Tibial artery (tissue), 4 donors: Measurements from ENCODE around the gene CABLES2.
"Not testable (repeated sequence)": the region's sequence is repeated elsewhere in the genome, so short reads cannot be mapped to it uniquely, and the experiment has no call there.

Experiments
- DNase-seq, 2 donors: peaks; one replicate each; pipeline ENCODE4 v3.0.0-alpha.2; 2019
- H3K27ac ChIP-seq, 2 donors: fragments of 200-600 bp; sonication (generic) in 1 of 2; 1 replicate in 1 of 2; 2 replicates in 1 of 2; pipeline ENCODE4 v1.5.1; 2018 to 2019; ENCODE audit warnings: mild to moderate bottlenecking in 1 of 2
- H3K27me3 ChIP-seq, 2 donors: fragments of 200-600 bp; sonication (generic) in 1 of 2; one replicate each; pipeline versions ENCODE4 v1.5.1 to v1.6.0; 2016 to 2019
- H3K36me3 ChIP-seq, 3 donors: fragments of 200-600 bp; sonication (generic) in 2 of 3; one replicate each; pipeline ENCODE4 v1.5.1; 2016 to 2019; ENCODE audit warnings: mild to moderate bottlenecking in 2 of 3
- H3K4me1 ChIP-seq, 4 donors: fragments of 200-600 bp; sonication (generic) in 2 of 4; 1 replicate in 3 of 4; 2 replicates in 1 of 4; pipeline ENCODE4 v1.5.1; 2016 to 2019
- H3K4me3 ChIP-seq, 2 donors: fragments of 200-600 bp; sonication (generic) in 1 of 2; 1 replicate in 1 of 2; 2 replicates in 1 of 2; pipeline ENCODE4 v1.5.1; 2018 to 2019; ENCODE audit warnings: mild to moderate bottlenecking in 2 of 2
- H3K9me3 ChIP-seq, 3 donors: fragments of 200-600 bp; sonication (generic) in 1 of 3; one replicate each; pipeline ENCODE4 v1.5.1; 2016 to 2019
- intact Hi-C: fragments of 100-400 bp; cut with DNase I; formaldehyde crosslinking; loops from one replicate; pipeline ENCODE4 v1.15.0; 2023; ENCODE audit warnings: low total_unique reads
- TF ChIP-seq, protein P1 (sequence below), 2 experiments: fragments of 200-600 bp in 1 of 2; fragments of 450-650 bp in 1 of 2; IDR thresholded peaks; one replicate each; pipeline ENCODE4 v1.5.1; 2017 to 2019; ENCODE audit warnings: antibody characterized with exemption in 2 of 2, mild to moderate bottlenecking in 1 of 2, moderate library complexity in 1 of 2

Gene CABLES2

DNA sequence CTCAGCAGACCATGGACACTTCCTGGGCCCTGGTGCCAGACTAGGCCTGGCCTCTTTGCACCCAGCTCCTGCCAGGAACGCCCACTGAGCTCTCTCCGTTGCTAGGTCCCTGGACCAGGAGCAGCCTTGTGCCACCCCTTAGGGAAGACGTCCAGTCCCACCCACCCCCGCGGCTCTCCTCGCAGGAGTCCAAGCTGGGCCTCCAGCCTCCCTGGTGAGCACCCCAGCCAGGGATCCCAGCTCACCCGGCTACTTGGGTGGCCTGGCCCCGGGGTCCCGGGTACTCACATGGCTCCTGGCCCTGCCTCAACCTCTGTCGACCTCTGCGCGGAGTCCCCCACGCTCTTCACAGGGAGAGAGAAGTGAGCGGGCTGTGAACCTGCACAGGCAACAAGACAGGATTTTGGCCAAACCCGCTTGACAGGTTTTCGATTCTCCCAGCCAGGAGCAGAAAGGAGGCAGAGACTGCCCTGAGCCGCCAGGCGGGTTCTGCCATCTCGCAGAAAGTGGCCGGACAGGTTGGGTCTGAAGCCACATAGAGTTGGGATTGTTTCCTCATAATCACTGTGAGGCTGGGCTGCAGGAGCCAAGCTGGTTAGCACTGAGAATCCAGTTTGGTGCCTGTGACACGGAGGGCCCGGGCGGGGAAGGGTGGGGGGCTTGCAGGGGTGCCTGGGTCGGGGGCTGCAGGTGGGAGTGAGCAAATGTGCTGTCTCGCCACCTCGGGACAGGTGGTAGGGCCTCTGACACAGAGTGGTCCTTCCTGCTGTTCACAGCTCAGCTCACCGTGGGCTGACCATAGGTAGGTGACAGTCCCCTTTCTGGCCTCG, 20.3 kb upstream of the CABLES2 start, which contains the start of gene RBBP8NL:
RBBP8NL (minus strand) TSS at position 368 of the 830 bp plus-strand sequence. CDS start 7,892 bp downstream, outside the sequence.
- Histone ChIP-seq H3K27me3 (peaks cover 0 to 78% of the 10 kb centered on the region in 2 donors), H3K36me3 (no peaks in the 10 kb centered on the region), H3K27ac (no peak within 1 kb of the TSS), H3K4me1 (peaks cover 0 to 7% (median 0%) of the 10 kb centered on the region in 4 donors), H3K4me3 (no peak within 1 kb of the TSS), H3K9me3 (no peaks in the 10 kb centered on the region)
- no peak for DNase-seq
- intact Hi-C loops, result no loop called here
- TF ChIP-seq, protein P1, sequence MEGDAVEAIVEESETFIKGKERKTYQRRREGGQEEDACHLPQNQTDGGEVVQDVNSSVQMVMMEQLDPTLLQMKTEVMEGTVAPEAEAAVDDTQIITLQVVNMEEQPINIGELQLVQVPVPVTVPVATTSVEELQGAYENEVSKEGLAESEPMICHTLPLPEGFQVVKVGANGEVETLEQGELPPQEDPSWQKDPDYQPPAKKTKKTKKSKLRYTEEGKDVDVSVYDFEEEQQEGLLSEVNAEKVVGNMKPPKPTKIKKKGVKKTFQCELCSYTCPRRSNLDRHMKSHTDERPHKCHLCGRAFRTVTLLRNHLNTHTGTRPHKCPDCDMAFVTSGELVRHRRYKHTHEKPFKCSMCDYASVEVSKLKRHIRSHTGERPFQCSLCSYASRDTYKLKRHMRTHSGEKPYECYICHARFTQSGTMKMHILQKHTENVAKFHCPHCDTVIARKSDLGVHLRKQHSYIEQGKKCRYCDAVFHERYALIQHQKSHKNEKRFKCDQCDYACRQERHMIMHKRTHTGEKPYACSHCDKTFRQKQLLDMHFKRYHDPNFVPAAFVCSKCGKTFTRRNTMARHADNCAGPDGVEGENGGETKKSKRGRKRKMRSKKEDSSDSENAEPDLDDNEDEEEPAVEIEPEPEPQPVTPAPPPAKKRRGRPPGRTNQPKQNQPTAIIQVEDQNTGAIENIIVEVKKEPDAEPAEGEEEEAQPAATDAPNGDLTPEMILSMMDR (IDR thresholded peaks at IDR 0.05), result no peak

DNA sequence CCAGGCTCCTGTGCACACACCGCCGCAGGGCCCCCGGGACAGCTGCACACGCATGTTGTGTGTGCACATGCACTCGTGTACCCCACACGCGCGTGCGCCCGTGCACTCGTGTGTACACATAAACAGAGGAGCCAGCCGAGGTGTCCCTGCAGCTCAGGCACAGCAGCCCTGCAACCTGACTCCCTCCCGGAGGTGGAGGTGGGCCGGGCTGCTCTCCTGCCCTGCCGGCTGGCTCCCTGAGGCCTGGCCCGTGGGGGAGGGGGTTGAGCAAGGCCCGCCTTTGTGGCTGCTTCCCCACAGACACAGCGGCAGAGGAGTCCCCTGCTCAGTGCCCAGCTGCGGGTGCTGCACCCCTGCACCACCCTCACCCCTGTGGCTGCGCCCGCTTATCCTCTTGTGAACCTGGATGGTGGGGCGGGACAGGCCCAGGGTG, 19.6 kb upstream of the CABLES2 start:
- TF ChIP-seq, protein P1 (IDR thresholded peaks at IDR 0.05), result no peak
- H3K27ac ChIP-seq, result no peak overlapping the region
- no peaks in the 10 kb centered on the region for H3K9me3 ChIP-seq
- H3K27me3 ChIP-seq, result peaks cover 0 to 78% of the 10 kb centered on the region in 2 donors
- H3K4me3 ChIP-seq, result no peak overlapping the region
- H3K36me3 ChIP-seq, result no peaks in the 10 kb centered on the region
- peaks cover 0 to 7% (median 0%) of the 10 kb centered on the region in 4 donors for H3K4me1 ChIP-seq
- intact Hi-C loops, result no loop called here
- DNase-seq, result no peak

DNA sequence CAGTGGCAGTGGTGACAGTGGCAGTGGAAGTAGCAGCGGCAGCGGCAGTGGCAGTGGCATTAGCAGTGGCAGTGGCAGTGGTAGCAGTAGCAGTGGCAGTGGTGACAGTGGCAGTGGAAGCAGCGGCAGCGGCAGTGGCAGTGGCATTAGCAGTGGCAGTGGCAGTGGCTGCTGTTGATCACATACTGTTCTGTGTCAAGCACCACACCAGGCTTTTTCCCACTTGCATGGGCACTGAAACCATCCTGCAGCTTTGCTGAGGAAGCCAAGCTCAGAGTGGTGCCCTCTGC, 18.9 kb upstream of the CABLES2 start:
- H3K9me3 ChIP-seq, H3K4me1 ChIP-seq, intact Hi-C loops, H3K4me3 ChIP-seq, H3K36me3 ChIP-seq, DNase-seq, H3K27ac ChIP-seq: not testable (repeated sequence)
- peaks cover 0 to 78% of the 10 kb centered on the region in 2 donors for H3K27me3 ChIP-seq

DNA sequence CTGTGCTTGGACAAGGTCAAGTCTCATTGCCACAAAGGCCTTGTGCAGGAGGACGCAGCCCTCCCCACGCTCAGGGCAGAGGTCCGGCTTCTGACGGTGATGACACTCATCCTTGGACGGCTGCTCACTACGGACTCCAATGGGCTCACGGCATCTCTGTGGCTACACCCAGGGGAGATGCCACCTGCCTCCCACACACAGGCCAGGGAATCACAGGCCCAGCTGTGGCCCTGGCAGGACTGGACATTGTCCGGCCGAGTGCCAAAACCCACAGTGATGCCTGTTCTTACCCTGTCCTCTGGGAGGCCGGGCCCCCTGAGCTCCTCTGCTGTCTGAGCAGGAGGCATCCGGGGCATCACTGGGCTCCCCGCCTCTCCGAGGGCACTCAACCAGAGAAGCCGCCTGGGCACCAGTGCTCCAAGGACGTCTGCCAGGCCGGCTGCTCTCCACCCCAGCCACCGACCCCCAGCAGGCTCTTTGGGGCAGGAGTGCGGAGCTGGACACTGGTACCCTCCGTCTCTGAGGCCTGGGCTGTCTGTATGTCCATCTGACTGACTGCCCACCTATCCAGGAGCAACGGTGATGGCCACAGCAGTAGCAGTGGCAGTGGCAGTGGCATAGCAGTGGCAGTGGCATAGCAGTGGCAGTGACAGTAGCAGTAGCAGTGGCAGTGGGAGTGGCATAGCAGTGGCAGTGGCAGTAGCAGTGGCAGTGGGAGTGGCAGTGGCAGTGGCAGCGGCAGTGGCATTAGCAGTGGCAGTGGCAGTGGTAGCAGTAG, 18.4 kb upstream of the CABLES2 start:
- intact Hi-C loops, result no loop called here
- H3K9me3 ChIP-seq, result no peaks in the 10 kb centered on the region
- H3K27ac ChIP-seq, result no peak overlapping the region
- TF ChIP-seq, protein P1 (IDR thresholded peaks at IDR 0.05), result no peak
- no peak overlapping the region for H3K4me3 ChIP-seq
- peaks cover 0 to 7% (median 0%) of the 10 kb centered on the region in 4 donors for H3K4me1 ChIP-seq
- no peaks in the 10 kb centered on the region for H3K36me3 ChIP-seq
- H3K27me3 ChIP-seq, result peaks cover 0 to 72% of the 10 kb centered on the region in 2 donors
- no peak for DNase-seq

DNA sequence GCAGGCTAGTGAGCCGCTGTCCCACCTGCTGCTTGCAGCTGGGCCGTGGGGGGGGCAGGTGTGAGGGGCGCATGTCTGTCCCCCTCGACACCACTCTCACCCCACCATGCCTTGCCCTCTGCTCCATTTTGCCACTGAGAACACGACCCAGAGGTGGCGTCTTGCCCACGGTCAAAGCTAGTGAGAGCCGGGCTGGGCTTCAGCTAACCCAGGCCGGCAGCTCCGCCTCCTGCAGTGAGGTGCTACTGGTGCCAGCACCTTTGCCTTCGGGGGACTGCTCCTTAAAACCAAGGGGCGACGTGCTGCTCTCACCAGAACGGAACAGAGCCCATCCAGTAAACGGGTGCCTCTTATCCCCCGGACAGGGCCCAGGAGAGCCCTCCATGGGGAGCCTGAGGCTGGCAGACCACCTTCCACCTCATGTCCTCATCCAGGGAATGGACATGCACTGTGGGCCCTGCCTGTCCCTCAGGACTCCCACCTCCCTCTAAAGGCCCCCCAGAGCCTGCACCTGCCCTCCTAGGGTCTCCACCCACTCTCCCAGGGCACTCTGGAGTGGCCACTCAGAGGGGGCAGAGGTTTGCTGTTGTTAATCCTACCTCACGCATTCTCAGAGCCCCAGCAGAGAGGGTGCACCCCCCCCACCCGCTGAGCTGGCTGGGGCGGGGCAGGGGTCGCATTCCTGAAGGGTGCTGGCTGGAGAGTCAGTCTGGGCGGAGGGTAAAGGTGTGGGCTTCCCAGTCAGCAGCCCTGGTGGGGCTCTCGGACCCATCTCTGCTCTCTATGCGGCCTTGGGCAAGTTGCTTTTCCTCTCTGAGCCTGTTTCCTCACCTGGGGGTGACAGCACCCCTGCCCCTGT, 17.4 kb upstream of the CABLES2 start:
- TF ChIP-seq, protein P1 (IDR thresholded peaks at IDR 0.05), result no peak
- no peak overlapping the region for H3K27ac ChIP-seq
- H3K36me3 ChIP-seq, result no peaks in the 10 kb centered on the region
- intact Hi-C loops, result no loop called here
- H3K4me3 ChIP-seq, result no peak overlapping the region
- H3K4me1 ChIP-seq, result peaks cover 0 to 7% (median 0%) of the 10 kb centered on the region in 4 donors
- no peak for DNase-seq
- H3K9me3 ChIP-seq, result no peaks in the 10 kb centered on the region
- H3K27me3 ChIP-seq, result peaks cover 0 to 62% of the 10 kb centered on the region in 2 donors
